IMR-90 (cell line): Measurements from ENCODE around the gene SH3BP5. TPM values are rescaled to one million over a fixed set of nuclear protein-coding genes. Genes with fewer than 3 reads are reported as not detected.

Experiments
- ATAC-seq: fragments of 200-7000 bp; cut with Tn5 transposase; 2 replicates; pipeline ENCODE4 v1.9.1; 2020; ENCODE audit warnings: low read depth, mild to moderate bottlenecking, moderate library complexity
- BruUV-seq: library from RNA; stranded (reverse); fragments of 400-500 nt; replicated peaks from 2 replicates; lab custom pipeline; 2021; lab: Mats Ljungman, UMichigan
- CTCF ChIA-PET: fragments of 300-600 bp; formaldehyde crosslinking; extraction: SDS; loops from one replicate; lab custom pipeline; 2021; ENCODE audit warnings: antibody characterized with exemption; lab: Yijun Ruan, JAX
- POLR2A ChIA-PET: fragments of 300-600 bp; sonication (Branson Sonifier 250); formaldehyde crosslinking; loops from one replicate; lab custom pipeline; 2022; ENCODE audit warnings: antibody characterized with exemption; ENCODE audit not compliant: unreplicated experiment; lab: Charles Lee
- DNase-seq: peaks from one replicate; pipeline ENCODE4 v3.0.0; 2013
- H2AFZ ChIP-seq: replicated peaks from 2 replicates; pipeline ENCODE3; 2013; ENCODE audit warnings: low read length, mild to moderate bottlenecking; ENCODE audit not compliant: poor library complexity
- H2AK5ac ChIP-seq: 2 replicates; pipeline ENCODE4 v1.6.1; 2013; ENCODE audit warnings: low read depth, low read length, inconsistent platforms
- H2AK9ac ChIP-seq: replicated peaks from 2 replicates; pipeline ENCODE3; 2013; ENCODE audit warnings: mild to moderate bottlenecking, low read depth, low read length, moderate library complexity; ENCODE audit not compliant: poor library complexity
- H2BK120ac ChIP-seq: 2 replicates; pipeline ENCODE4 v1.6.1; 2013; ENCODE audit warnings: low read depth, low read length, inconsistent platforms
- H2BK15ac ChIP-seq: 3 replicates; pipeline ENCODE4 v1.6.1; 2013; ENCODE audit warnings: low read depth, low read length, inconsistent platforms
- H2BK20ac ChIP-seq: 2 replicates; pipeline ENCODE4 v1.6.1; 2013; ENCODE audit warnings: low read depth, mild to moderate bottlenecking, inconsistent platforms, low read length, moderate library complexity
- H2BK5ac ChIP-seq: 2 replicates; pipeline ENCODE4 v1.6.1; 2013; ENCODE audit warnings: mild to moderate bottlenecking, low read depth, low read length, inconsistent platforms; ENCODE audit not compliant: poor library complexity, severe bottlenecking
- H3K14ac ChIP-seq: replicated peaks from 2 replicates; pipeline ENCODE4 v1.6.1; 2013; ENCODE audit warnings: low read depth, low read length, inconsistent platforms
- H3K18ac ChIP-seq: 2 replicates; pipeline ENCODE4 v1.6.1; 2013; ENCODE audit warnings: low read depth, low read length, control low read depth
- H3K23ac ChIP-seq: 2 replicates; pipeline ENCODE4 v1.6.1; 2013; ENCODE audit warnings: low read depth, low read length, inconsistent platforms
- H3K27ac ChIP-seq: 2 replicates; pipeline ENCODE4 v1.5.1; 2013; ENCODE audit warnings: mild to moderate bottlenecking, control low read depth, low read length; ENCODE audit not compliant: insufficient read depth
- H3K27me3 ChIP-seq: 2 replicates; pipeline ENCODE4 v1.6.1; 2013; ENCODE audit warnings: low read length; ENCODE audit not compliant: control insufficient read depth, insufficient read depth
- H3K36me3 ChIP-seq: 2 replicates; pipeline ENCODE4 v1.6.1; 2013; ENCODE audit warnings: low read length, mixed read lengths; ENCODE audit not compliant: control insufficient read depth, insufficient read depth
- H3K4ac ChIP-seq: 2 replicates; pipeline ENCODE4 v1.6.1; 2013; ENCODE audit warnings: low read depth, low read length, inconsistent platforms
- H3K4me1 ChIP-seq: 2 replicates; pipeline ENCODE4 v1.6.1; 2013; ENCODE audit warnings: low read length, mixed read lengths; ENCODE audit not compliant: control insufficient read depth, insufficient read depth
- H3K4me2 ChIP-seq: 2 replicates; pipeline ENCODE4 v1.6.1; 2013; ENCODE audit warnings: low read depth, mild to moderate bottlenecking, control low read depth, low read length, moderate library complexity
- H3K4me3 ChIP-seq: 2 replicates; pipeline ENCODE4 v1.5.1; 2013; ENCODE audit warnings: low read depth, mild to moderate bottlenecking, control low read depth, low read length, moderate library complexity; ENCODE audit not compliant: insufficient read depth
- H3K56ac ChIP-seq: 2 replicates; pipeline ENCODE4 v1.6.1; 2013; ENCODE audit warnings: low read length, inconsistent platforms; ENCODE audit not compliant: insufficient read depth; ENCODE audit errors: extremely low read depth
- H3K79me1 ChIP-seq, 2 experiments: 2 replicates each; pipeline ENCODE4 v1.6.1; 2013; ENCODE audit warnings: low read length in 2 of 2, inconsistent platforms in 1 of 2, low read depth in 1 of 2
- H3K9ac ChIP-seq: 2 replicates; pipeline ENCODE4 v1.6.1; 2013; ENCODE audit warnings: low read depth, low read length, control low read depth
- H3K9me1 ChIP-seq: 2 replicates; pipeline ENCODE4 v1.6.1; 2013; ENCODE audit warnings: low read length, inconsistent platforms; ENCODE audit not compliant: insufficient read depth
- H3K9me3 ChIP-seq: 2 replicates; pipeline ENCODE4 v1.6.1; 2013; ENCODE audit warnings: low read length; ENCODE audit not compliant: control insufficient read depth, insufficient read depth
- H4K20me1 ChIP-seq: 2 replicates; pipeline ENCODE4 v1.6.1; 2013; ENCODE audit warnings: low read length, inconsistent platforms; ENCODE audit not compliant: insufficient read depth
- H4K5ac ChIP-seq: 2 replicates; pipeline ENCODE4 v1.6.1; 2013; ENCODE audit warnings: mild to moderate bottlenecking, low read depth, low read length, control low read depth
- H4K8ac ChIP-seq, 2 experiments: 2 replicates each; pipeline ENCODE4 v1.6.1; 2013; ENCODE audit warnings: low read depth in 2 of 2, low read length in 2 of 2, control low read depth in 1 of 2, inconsistent platforms in 1 of 2
- H4K91ac ChIP-seq: 2 replicates; pipeline ENCODE4 v1.6.1; 2013; ENCODE audit warnings: low read depth, low read length, inconsistent platforms; ENCODE audit not compliant: insufficient read depth
- RAD21 ChIP-seq: IDR thresholded peaks from 2 replicates; pipeline ENCODE4 v1.6.1; 2012; ENCODE audit warnings: low read length, improper control_type of control experiment
- WGBS, 2 experiments: methylation state at CpG; one replicate each; pipeline versions ENCODE4 v1.1.5 to v1.1.7; 2013; ENCODE audit warnings: missing lambda C conversion rate in 2 of 2; ENCODE audit not compliant: insufficient read length in 1 of 2; ENCODE audit errors: extremely low coverage in 2 of 2; 5-methylcytosine and 5-hydroxymethylcytosine counted together
- dilution Hi-C: fragments of 300-500 bp; cut with HindIII; formaldehyde crosslinking; loops from one replicate; pipeline ENCODE4 v1.14.3; 2018; ENCODE audit warnings: low sequenced_read_pairs; ENCODE audit not compliant: unreplicated experiment
- in situ Hi-C: fragments of 300-500 bp; cut with MboI; formaldehyde crosslinking; loops from 3 replicates; pipeline ENCODE4 v1.14.3; 2019; ENCODE audit warnings: low sequenced_read_pairs, inconsistent platforms, mixed read lengths
- intact Hi-C: fragments of 100-400 bp; cut with micrococcal nuclease; formaldehyde crosslinking; loops from 2 replicates; pipeline ENCODE4 v1.10.0; 2022
- polyA plus RNA-seq, 3 experiments: library from polyadenylated mRNA; depleted of rRNA; stranded (reverse); fragments of >200 nt; gene quantifications; 2 replicates each; pipeline ENCODE4 v1.2.3, GENCODE V29; 2012; ENCODE audit warnings: low replicate concordance in 1 of 3
- total RNA-seq: library from RNA; depleted of rRNA; stranded (reverse); fragments of >200 nt; gene quantifications from 2 replicates; pipeline ENCODE4 v1.2.3, GENCODE V29; 2012
- TF ChIP-seq, protein P1 (sequence below): fragments of 150-350 bp; IDR thresholded peaks from 2 replicates; pipeline ENCODE4 v1.6.1; 2017; ENCODE audit warnings: mild to moderate bottlenecking, antibody characterized with exemption, low read length, low read depth

SH3BP5 gene
- total and polyA plus RNA-seq, 2 of the 4 experiments (the other 2 are of a cell fraction) = 14.0 to 23.5 TPM

DNA sequence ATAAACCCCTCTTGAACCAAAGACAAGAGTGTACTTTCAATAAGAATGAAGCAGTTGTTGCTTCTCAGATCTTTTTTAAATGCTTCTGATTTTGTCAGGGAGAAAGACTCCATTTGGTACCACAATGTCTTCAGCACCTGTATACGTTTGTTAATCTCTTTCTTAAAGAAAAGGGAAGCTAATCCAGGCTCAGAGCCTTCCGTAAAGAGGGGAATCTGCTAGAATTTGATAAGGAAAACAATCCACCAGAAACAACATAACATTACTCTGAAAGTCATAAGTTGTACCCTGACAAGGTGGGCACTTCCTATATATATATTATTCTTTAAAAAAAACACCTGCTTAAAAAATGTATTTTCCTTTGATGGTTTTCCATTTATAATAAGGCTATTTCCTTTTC, 19.8 kb downstream of the SH3BP5 start:
- CTCF ChIA-PET = no interaction called here
- no CpG with 5 or more reads among the region's 2 CpGs for WGBS, 2 experiments
- dilution Hi-C loops = no loop called here

More for the DNA sequence above, 19.8 kb downstream of the SH3BP5 start:
- Histone ChIP-seq H3K14ac (no peak overlapping the region), H2AK9ac (no peak overlapping the region), H2BK120ac (no peak overlapping the region), H3K27ac (no peak overlapping the region), H2AFZ (no peak overlapping the region), H2AK5ac (no peak overlapping the region), H4K91ac (no peak overlapping the region), H4K20me1 (no peaks in the 10 kb centered on the region), H3K56ac (no peak overlapping the region), H3K4me1 (peaks cover 8% of the 10 kb centered on the region), H3K9me1 (peaks cover 3% of the 10 kb centered on the region; the same call in 1 of the 2 replicates), H2BK15ac (no peak overlapping the region), H3K27me3 (no peaks in the 10 kb centered on the region), H3K79me1 (no peaks in the 10 kb centered on the region; a peak in 1 of 4 replicates), H3K9me3 (no peaks in the 10 kb centered on the region), H3K4ac (no peak overlapping the region), H4K5ac (no peak overlapping the region), H3K18ac (no peak overlapping the region), H3K4me2 (no peak overlapping the region), H2BK20ac (no peak overlapping the region), H3K23ac (no peak overlapping the region), H2BK5ac (no peak overlapping the region), H3K9ac (no peak overlapping the region), H3K36me3 (no peaks in the 10 kb centered on the region), H3K4me3 (no peak overlapping the region), H4K8ac (no peak overlapping the region)
- DNase-seq (no peak), ATAC-seq (no peak)
- in situ Hi-C loops = no loop called here
- POLR2A ChIA-PET = no interaction called here
- intact Hi-C loops = no loop called here
- TF ChIP-seq, protein P1, sequence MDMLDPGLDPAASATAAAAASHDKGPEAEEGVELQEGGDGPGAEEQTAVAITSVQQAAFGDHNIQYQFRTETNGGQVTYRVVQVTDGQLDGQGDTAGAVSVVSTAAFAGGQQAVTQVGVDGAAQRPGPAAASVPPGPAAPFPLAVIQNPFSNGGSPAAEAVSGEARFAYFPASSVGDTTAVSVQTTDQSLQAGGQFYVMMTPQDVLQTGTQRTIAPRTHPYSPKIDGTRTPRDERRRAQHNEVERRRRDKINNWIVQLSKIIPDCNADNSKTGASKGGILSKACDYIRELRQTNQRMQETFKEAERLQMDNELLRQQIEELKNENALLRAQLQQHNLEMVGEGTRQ = no peak
- TF ChIP-seq RAD21 = no peak
- no TSS peak for BruUV-seq
